HG03066 (cell line): ENCODE measurements around the gene NUDT17.
"Not testable (repeated sequence)": the region's sequence is repeated elsewhere in the genome, so short reads cannot be mapped to it uniquely, and the experiment has no call there.

Experiments
- ATAC-seq: cut with Tn5 transposase; IDR thresholded peaks from one replicate; pipeline ENCODE4 v1.9.1; 2021; ENCODE audit warnings: low read depth; ENCODE audit not compliant: unreplicated experiment

NUDT17 gene, protein sequence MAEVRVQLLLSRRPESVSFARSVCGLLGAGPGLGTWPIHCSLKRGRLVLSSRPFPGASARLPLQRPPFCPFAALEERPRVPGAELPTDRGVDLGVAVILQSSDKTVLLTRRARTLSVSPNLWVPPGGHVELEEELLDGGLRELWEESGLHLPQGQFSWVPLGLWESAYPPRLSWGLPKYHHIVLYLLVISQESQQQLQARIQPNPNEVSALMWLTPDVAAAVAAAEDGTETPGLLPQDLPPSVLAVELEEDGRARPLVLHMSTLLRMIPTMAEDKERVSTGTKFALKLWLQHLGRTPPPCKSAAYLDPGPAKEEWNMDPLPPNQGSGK

DNA sequence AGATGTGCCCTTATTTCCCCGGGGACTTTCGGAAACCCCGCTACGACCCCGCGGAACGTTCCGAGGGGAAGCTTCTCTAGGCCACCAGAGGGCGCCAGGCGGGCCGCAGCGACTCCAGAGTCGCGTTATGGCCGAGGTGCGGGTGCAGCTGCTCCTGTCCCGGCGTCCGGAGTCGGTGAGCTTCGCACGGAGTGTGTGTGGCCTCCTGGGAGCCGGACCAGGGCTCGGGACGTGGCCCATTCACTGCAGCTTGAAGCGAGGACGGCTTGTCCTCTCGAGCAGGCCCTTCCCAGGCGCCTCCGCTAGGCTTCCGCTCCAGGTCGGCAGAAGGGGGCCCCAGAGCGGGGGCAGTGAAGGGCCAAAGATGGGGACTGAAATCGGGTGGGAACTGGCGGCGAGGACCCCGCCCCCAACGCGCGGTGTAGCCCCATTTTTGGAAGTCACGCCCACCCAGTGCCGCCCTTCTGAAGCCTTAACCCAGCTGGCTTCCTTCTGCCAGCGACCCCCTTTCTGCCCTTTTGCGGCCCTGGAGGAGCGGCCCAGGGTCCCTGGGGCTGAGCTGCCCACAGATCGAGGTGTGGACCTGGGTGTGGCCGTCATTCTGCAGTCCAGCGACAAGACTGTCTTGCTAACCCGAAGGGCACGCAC, at the start of gene NUDT17:
NUDT17 (plus strand) TSS at position 117 of the 648 bp plus-strand sequence; CDS start at position 128, 11 bp downstream.
- peak; percentile 58 for ATAC-seq

DNA sequence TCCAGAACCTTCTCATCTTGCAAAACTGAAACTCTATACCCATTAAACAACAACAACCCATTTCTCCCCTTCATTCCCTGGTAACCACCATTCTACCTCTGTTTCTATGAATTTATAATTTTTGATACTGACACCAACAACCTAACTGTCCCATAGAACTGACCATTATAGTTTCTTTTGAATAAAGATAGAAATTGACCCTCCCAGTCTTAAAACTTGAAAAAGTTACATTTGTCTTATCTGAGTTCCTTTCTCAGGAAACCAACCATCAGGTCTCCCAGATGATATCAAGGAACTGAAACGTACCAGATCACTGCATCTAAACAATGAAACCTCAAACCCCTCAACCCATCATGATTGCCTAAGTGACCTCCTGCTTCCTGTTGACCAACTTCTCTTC, 48.7 kb upstream of the NUDT17 start:
- ATAC-seq = no peak

DNA sequence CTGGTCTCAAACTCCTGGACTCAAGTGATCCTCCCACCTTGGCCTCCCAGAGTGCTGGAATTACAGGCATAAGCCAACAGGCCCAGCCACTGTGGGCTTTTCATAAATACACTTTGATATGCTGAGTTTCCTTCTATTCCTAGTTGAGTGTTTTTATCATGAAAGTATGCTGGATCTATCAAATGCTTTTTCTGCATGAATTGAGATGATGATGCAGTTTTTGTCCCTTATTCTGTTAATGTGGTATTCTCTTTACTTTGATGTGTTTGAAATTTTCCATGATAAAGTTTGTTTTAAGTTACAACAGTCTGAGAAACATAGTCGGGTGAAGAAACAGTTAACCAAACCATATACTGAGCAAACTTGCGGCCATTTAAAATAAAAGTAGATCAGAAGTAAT, 45.6 kb upstream of the NUDT17 start:
- no peak for ATAC-seq

DNA sequence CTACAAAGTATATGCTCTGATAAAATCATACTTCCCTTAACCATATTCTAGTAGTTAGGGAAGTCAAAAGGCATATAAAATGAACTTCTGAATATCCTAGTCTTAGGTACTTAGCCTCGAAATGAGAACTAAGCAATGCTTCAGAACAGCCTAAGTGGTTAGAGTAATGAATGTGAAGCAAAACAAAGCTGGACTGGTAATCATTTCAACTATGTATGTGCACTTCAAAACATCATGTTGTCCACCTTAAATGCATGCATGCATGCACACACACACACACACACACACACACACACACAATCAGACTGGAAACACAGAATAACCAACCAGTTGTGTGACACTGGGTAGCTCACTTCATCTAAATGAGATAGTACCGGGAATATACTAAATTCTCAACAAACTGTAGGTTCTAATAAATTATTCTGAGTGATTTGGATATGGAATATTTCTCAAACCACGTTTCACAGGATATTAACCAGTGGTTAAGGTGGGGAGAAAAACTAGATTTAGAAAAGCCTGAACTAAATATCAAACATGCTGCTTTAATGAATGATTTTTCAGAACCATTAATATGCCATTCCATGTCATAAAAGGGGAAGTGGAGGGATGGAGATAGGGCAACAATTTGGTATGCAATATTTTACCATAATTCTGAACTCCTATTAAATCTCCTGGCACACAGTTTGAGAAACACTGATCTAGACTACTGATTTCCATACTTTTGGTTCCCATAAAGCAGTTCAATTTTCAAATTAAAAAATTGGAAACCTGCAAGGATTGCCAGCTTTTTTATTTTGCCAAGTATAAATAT, 41.0 kb upstream of the NUDT17 start:
- no peak for ATAC-seq

DNA sequence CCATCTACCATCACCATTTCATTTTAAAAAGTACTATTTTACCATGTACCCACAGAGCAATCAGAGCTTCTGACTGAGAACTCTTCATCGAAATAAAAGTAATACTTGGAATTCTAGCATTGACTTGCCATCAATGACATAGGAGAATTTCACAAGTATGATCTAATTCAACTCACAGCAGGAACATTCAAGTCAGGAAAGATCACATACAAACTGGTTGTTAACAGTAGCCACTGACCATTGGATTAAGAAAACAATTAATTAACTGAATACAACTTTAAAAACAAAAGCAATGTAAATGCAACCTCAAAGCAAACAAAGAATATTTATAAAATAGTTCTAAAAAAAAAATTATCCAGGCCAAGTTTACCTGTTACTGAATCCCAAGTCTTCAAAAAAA, 40.4 kb upstream of the NUDT17 start:
- ATAC-seq = no peak

DNA sequence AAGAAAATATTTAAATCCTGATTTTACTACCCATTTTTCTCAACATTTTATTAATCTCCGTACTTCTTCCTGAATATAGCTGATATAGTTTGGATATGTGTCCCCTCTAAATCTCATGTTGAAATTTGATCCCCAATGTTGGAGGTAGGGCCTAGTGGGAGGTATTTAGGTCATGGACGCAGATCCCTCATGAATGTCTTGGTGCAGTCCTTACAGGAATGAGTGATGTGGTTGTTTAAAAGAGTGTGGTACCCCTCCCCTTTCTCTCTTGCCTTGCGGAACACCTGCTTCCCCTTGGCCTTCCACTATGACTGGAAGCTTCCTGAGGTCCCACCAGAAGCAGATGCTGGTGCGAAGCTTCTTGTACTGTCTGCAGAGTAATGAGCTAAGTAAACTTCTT, 39.0 kb upstream of the NUDT17 start:
- no peak for ATAC-seq

DNA sequence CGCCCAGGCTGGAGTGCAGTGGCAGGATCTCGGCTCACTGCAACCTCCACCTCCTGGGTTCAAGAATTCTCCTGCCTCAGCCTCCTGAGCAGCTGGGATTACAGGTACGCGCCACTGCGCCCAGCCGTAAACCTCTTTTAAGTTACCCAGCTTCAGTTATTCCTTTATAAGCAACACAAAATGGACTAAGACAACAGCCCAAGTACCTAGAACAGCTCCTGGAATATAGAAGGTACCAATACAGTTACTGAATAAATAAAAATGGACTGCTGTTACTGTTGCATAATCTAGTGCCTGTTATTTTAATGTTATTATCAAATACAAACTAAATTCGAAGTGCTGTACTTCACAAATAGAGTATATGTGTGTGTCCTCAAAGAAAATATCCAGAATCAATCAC, 38.6 kb upstream of the NUDT17 start:
- no peak for ATAC-seq

DNA sequence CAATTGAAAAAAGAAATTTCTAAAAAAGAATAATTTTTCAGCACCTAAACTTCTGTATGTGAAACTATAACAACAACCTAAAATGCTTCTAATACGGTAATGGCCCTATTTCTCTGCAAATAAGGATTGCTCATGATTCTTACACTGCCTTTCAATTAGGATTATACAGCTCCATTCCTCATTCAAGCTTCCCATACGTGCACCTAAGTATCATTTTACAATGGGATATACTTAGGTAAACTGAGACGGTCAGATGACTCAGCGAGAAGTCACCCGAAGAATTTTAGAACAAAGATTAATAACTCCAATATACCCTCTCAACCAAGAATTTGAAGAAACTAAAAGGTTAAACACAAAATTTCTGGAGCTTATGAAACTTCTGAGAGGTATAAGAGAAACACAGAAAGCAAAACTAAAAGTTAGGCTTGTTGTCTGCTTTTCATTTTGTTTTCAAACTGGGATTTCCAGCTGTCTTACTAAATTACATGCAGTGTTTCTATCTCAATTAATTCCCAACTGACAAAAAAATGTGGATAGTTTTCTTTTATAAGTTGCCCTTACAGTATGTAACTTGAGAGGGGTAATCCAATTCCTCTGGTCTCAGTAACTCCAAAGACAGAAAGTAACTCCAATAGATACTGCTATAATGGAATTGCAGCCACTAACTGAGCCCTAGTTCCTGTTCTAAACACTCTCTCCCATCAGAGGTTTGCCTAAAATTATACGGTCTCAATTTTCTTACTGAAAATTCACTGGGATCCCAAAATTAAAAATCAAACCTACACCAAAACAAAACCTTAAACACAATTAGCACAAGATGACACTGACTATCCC, 32.2 kb upstream of the NUDT17 start:
- not testable (repeated sequence) for ATAC-seq

DNA sequence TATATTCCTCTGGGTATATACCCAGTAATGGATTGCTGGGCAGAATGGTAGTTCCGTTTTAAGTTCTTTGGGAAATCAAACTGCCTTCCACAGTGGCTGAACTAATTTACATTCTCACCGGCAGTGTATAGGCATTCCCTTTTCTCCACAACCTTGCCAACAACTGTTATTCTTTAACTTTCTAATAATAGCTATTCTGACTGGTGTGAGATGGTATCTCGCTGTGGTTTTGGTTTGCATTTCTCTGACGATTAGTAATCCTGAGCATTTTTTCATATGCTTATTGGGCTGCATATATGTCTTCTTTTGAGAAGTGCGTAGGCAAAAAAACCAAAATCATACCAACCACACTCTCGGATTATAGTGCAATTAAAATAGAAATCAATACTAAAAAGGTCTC, 27.3 kb upstream of the NUDT17 start:
- ATAC-seq = not testable (repeated sequence)

DNA sequence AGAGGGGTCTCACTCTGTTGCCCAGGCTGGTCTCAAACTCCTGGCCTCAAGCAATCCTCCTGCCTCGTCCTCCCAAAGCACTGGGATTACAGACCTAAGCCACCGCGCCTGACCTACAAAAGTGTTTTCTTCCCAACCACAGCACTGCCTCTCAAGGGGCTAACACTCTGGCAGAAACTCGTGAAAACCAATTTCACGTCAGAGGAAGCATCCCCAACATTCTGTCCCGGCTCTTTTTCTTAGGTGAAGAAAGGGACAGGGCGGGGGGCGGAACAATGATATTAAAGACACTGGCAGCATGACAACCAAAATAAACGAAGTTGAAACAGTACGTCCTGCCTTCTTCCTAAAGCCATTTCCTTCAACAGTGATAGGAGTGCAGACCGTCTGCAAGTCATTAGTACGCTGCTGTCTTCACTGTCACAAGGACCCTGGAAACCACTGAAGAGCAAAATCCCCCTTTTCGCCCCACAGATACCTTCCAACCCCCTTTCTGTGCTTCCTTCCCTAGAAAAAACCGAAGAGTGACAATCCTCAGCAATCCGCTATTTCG, 22.6 kb upstream of the NUDT17 start:
- not testable (repeated sequence) for ATAC-seq

DNA sequence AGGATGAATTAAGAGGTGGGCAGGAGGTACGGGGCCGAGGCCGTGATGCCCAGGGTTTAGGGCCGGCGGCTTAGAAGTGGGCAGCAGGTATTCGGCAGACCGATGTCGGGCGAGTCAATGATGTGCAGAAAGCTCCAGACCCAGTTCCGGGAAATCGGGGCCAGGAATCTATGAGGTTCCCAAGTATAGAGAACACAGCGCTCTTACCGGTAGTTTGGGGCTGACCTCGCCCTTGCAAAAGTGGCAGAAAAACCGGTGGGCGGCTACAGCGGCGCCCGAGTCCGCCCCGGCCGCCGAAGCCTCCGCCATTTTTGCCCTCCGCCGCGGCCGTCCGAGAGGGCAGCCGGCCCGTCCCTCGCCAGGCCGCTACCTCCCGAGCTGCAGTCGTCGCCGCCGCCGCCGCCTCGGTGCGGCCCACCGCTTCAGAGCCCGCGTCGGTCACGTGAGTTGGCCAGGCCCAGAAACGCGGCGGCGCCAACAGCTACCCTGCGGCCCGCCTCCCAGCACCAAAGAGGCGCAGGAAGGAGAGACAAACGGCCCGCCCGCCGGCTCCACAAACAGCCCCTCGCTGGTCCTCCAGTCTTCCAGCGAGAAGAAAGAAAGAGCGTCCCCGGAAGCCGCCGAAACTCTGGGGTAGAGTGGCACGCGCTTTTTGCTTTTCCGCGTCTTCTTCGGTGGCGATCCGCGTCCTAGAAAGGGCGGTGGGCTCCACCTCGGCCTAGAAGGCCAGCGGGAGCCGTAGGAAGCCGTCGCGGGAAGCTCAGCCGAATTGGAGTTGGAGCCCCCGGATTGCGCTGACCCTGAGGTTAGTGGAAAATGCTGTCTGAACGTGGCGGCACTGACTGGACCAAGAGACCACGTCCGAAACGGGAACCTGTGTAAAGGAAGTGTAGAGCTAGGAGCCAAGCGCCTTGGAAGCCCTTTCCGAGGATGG, 21.6 kb upstream of the NUDT17 start, which contains the start of the genes POLR3C and RNF115:
POLR3C (plus strand) TSS at position 636 of the 934 bp plus-strand sequence. CDS start 1,577 bp downstream, outside the sequence.
RNF115 (minus strand) TSS at position 531 of the 934 bp plus-strand sequence; CDS start at position 309, 222 bp downstream.
- peak; percentile 74 for ATAC-seq

DNA sequence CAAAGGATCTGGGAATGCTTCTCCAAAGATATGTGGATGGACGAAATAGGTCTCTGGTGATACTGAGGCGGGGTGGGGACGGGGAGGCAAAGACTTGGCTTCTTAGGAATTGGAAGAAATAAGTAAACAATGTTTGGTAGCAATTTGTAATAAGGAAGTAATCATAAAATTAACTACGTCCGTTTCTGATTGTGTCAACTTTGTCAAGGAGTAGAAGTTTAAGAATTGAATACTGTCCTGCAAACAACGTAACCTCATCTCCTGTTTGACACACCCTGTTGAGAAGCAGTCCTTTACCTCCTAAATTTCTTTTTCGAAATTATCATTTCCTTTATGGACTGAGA, 21.0 kb upstream of the NUDT17 start:
- ATAC-seq = no peak

DNA sequence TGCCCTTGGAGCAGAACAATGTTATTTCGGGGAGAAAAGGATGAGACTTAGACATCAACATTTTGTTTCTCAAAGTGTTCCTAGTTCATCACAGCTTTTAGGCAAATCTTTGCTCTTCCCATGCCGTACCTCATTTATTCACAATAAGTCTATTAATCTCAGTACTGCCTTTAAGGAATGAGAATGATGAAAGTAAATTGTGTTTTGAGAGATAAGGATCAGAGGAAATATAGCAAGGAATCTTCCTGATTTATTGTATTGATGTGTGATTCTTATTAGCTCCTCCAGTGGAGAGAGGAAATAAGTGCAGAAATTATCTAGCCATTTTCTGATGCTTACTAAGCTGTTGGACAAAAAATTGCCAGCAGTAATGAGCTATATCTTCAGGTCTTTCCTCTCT, 19.4 kb upstream of the NUDT17 start:
- no peak for ATAC-seq

DNA sequence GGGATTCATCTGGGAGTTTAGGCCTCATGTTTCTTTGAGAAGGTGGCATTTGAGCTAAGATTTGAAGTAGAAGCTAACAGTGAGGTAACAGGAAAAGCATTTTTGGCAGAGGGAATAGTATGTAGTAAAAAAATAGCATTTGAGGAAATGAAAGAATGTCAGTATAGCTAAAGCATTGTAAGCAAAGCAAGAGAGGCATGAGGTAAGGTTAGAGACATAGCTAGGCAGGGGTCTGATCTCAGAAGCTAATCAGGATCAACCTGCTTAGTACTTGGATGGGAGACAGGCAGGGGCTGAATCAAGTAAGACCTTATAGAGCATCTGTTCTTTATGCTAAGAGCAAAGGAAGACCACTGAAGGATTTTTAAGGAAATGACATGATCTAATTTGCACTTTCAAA, 17.5 kb upstream of the NUDT17 start:
- ATAC-seq = no peak

DNA sequence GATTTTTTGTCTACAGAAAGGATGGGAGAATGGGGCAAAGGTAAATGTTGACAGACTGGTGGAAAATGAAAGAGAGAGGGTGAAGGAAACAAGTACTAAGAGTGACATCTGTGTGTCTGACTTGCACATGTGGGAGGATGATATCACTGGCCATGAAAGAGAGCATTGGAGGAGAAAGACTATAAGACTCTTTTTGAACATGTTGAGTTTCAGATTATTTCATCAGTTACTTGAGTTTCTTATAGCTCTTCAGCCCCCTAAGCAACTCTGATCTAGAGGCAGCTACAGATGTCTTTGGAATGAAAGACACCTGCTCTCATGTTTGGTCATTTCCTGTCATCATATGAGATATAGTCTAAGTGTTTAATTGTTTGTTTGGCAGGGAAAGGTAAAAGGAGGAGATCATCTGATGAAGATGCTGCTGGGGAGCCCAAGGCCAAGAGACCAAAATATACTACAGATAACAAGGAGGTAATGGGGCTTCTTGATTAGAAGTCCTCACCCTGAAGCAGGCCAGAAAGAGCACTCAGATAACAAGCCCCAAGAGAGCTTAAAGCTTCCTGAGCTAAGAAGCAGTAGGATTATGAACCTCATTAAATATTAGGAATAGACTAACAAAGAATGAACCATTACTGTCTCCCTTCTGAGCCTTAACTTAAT, 16.9 kb upstream of the NUDT17 start:
- ATAC-seq = no peak

DNA sequence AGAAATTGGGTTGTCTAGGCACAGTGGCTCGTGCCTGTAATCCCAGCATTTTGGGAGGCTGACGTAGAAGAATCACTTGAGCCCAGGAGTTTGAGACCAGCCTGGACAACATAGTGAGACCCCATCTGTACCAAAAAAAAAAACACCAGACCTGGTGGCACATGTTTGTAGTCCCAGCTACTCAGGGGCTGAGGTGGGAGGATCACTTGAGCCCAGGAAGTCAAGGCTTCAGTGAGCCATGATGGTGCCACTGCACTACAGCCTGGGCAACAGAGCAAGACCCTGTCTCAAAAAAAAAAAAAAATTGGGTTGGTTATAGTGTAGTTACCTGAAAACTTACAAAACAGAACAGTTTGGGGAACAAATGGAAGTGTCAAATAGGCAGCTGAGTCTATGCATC, 14.6 kb upstream of the NUDT17 start:
- ATAC-seq = not testable (repeated sequence)

DNA sequence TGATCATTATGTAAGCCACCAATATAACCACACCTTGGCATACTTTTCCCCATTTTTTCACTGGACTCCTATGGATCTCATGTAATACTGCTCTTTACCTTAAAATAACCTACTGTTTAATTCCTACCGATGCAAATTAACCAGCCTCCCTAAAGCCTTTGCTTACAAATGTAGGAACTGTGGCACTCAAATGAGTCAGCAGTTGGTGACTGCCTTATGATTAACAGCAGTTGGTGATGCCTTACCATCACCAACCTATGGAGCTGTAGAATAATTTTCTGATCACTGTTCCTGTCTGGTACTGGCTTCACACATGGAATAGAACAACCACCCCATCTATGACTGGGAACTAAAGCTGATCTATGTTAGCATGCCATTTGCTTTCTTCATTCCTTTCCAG, 7.8 kb upstream of the NUDT17 start:
- ATAC-seq = no peak

DNA sequence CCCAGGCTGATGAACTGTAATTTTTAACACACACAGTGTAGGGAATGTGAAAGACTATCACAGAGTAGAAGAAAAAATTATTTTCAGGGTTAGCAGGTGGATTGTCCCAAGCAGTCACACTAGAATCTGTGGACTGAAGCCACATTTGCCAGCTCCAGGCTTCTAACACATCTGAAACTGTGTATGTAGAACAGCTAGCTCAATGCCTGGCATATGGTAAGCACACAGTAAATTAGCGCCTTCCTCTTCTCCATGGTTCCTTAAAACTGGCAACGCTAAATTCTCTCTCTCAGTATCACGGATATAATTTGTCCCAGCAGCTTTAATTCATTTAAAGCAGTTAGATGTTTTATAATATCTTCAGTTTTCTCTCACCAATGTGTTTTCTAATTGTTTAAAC, 2.4 kb upstream of the NUDT17 start:
- no peak for ATAC-seq

DNA sequence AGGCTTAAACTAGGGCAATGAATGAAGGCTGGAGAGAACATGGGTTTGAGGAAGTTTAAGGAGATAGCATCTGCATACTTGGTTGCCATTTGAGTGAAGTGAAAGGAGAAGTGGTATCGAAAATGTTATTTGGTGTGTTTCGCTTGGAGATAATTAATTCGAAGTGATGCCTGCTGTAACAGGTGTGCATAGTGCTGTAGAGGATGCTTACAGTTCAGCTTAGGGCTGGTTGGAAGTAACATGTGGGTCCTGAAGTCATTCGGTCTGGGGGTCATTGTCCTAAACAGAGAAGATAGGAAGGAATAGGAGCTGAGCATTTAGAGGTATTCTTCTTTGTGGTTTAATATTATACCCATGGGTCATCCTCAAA, 301 bp upstream of the NUDT17 start:
- ATAC-seq = peak; percentile 69
